Neural progenitor cell (in vitro differentiated cells): ENCODE results near the gene TRPC4AP. TPM values are rescaled to one million over a fixed set of nuclear protein-coding genes. Genes with fewer than 3 reads are reported as not detected.
A peak's percentile ranks its signal among the peaks of the same experiment; 100 is the strongest.

ENCODE experiments used
- DNase-seq: peaks from one replicate; pipeline ENCODE4 v3.0.0-alpha.2; 2016; ENCODE audit warnings: low spot score
- H2AFZ ChIP-seq: fragments of 200-600 bp; sonication (generic); replicated peaks from 2 replicates; pipeline ENCODE4 v1.6.1; 2016; ENCODE audit warnings: antibody characterized with exemption
- H3F3A ChIP-seq: fragments of 200-600 bp; sonication (generic); 2 replicates; pipeline ENCODE4 v1.6.1; 2016; ENCODE audit warnings: antibody characterized with exemption, low read depth
- H3K27ac ChIP-seq: fragments of 200-600 bp; sonication (generic); 2 replicates; pipeline ENCODE4 v1.5.1; 2016; ENCODE audit warnings: mild to moderate bottlenecking
- H3K27me3 ChIP-seq: fragments of 200-600 bp; sonication (generic); 2 replicates; pipeline ENCODE4 v1.6.1; 2016; ENCODE audit warnings: mild to moderate bottlenecking, moderate library complexity
- H3K36me3 ChIP-seq: fragments of 200-600 bp; sonication (generic); 2 replicates; pipeline ENCODE4 v1.5.1; 2016
- H3K4me1 ChIP-seq: fragments of 200-600 bp; sonication (generic); 2 replicates; pipeline ENCODE4 v1.6.1; 2016; ENCODE audit warnings: mixed run types
- H3K4me2 ChIP-seq: fragments of 200-600 bp; sonication (generic); 2 replicates; pipeline ENCODE4 v1.6.1; 2016
- H3K4me3 ChIP-seq: fragments of 200-600 bp; sonication (generic); 2 replicates; pipeline ENCODE4 v1.5.1; 2016
- H3K79me2 ChIP-seq: fragments of 200-600 bp; sonication (generic); 2 replicates; pipeline ENCODE4 v1.6.1; 2016; ENCODE audit warnings: low read depth
- H3K9ac ChIP-seq: fragments of 200-600 bp; sonication (generic); 2 replicates; pipeline ENCODE4 v1.6.1; 2016
- H3K9me3 ChIP-seq: fragments of 200-600 bp; sonication (generic); 2 replicates; pipeline ENCODE4 v1.5.1; 2016; ENCODE audit warnings: low read depth
- H4K20me1 ChIP-seq: fragments of 200-600 bp; sonication (generic); 2 replicates; pipeline ENCODE4 v1.6.1; 2016; ENCODE audit warnings: low read depth
- H3K27ac Mint-ChIP-seq: 3 replicates; pipeline ENCODE4 v1.8.0; 2021; ENCODE audit warnings: mixed read lengths
- H3K27me3 Mint-ChIP-seq: 2 replicates; pipeline ENCODE4 v1.8.0; 2022; ENCODE audit warnings: low read depth, mild to moderate bottlenecking, inconsistent platforms, moderate library complexity, mixed read lengths; ENCODE audit not compliant: insufficient read depth
- H3K36me3 Mint-ChIP-seq: 3 replicates; pipeline ENCODE4 v1.8.0; 2021; ENCODE audit warnings: mixed read lengths
- H3K4me1 Mint-ChIP-seq: 3 replicates; pipeline ENCODE4 v1.8.0; 2021; ENCODE audit warnings: mixed read lengths
- H3K4me3 Mint-ChIP-seq: 3 replicates; pipeline ENCODE4 v1.8.0; 2021; ENCODE audit warnings: mild to moderate bottlenecking, moderate library complexity, mixed read lengths
- H3K9me3 Mint-ChIP-seq: 3 replicates; pipeline ENCODE4 v1.8.0; 2020; ENCODE audit warnings: mixed read lengths
- CTCF ChIP-seq: fragments of 200-600 bp; sonication (generic); IDR thresholded peaks from 2 replicates; pipeline ENCODE4 v1.5.1; 2017; ENCODE audit warnings: antibody characterized with exemption, mild to moderate bottlenecking
- EZH2 ChIP-seq: fragments of 200-600 bp; sonication (generic); IDR thresholded peaks from 2 replicates; pipeline ENCODE4 v1.6.1; 2017; ENCODE audit warnings: antibody characterized with exemption, mild to moderate bottlenecking, moderate library complexity
- EZH2phosphoT487 ChIP-seq: fragments of 200-600 bp; sonication (generic); IDR thresholded peaks from 2 replicates; pipeline ENCODE4 v1.6.1; 2017; ENCODE audit warnings: antibody characterized with exemption
- total RNA-seq: library from RNA; depleted of rRNA; stranded (reverse); fragments of >200 nt; gene quantifications from 2 replicates; pipeline ENCODE4 v1.2.3, GENCODE V29; 2015; ENCODE audit warnings: low replicate concordance

TRPC4AP gene
- total RNA-seq, 1 donor from 2014 or later, result 73.0 TPM

- no peaks in the 10 kb centered on the region for H3K27me3 ChIP-seq
- Mint-ChIP-seq H3K9me3 (no peaks in the 10 kb centered on the region), H3K27me3 (peaks cover 10% of the 10 kb centered on the region), H3K36me3 (no peaks in the 10 kb centered on the region), H3K4me1 (peaks cover 8% of the 10 kb centered on the region), H3K4me3 (no peak overlapping the region), H3K27ac (no peak overlapping the region)
- H3K27ac ChIP-seq, result no peak overlapping the region
- no peak overlapping the region for H3K4me3 ChIP-seq
- H3K79me2 ChIP-seq, result no peaks in the 10 kb centered on the region
- no peaks in the 10 kb centered on the region for H4K20me1 ChIP-seq
- H2AFZ ChIP-seq, result no peak overlapping the region
- no peak for TF ChIP-seq CTCF
- no peak for TF ChIP-seq EZH2
- TF ChIP-seq EZH2phosphoT487, result no peak
- H3K4me1 ChIP-seq, result peaks cover 8% of the 10 kb centered on the region
- no peaks in the 10 kb centered on the region for H3K9me3 ChIP-seq
- no peak for DNase-seq
- H3K9ac ChIP-seq, result no peak overlapping the region
- H3F3A ChIP-seq, result no peaks in the 10 kb centered on the region
- no peaks in the 10 kb centered on the region for H3K36me3 ChIP-seq
- H3K4me2 ChIP-seq, result no peak overlapping the region
Measured at GRCh38 chr20:34974246-34974645, 118.4 kb downstream of the TRPC4AP start.

GRCh38 chr20:34971561-34972235 lies 120.9 kb downstream of the TRPC4AP start:
- Histone ChIP-seq H3K79me2 (no peaks in the 10 kb centered on the region), H3F3A (no peaks in the 10 kb centered on the region), H3K36me3 (no peaks in the 10 kb centered on the region), H3K9ac (no peak overlapping the region), H3K27ac (no peak overlapping the region), H3K9me3 (no peaks in the 10 kb centered on the region), H2AFZ (no peak overlapping the region), H3K27me3 (no peaks in the 10 kb centered on the region), H4K20me1 (no peaks in the 10 kb centered on the region), H3K4me2 (no peak overlapping the region), H3K4me3 (no peak overlapping the region), H3K4me1 (peaks cover 8% of the 10 kb centered on the region)
- TF ChIP-seq CTCF (no peak), EZH2 (no peak), EZH2phosphoT487 (no peak)
- no peak overlapping the region for H3K27ac Mint-ChIP-seq
- peaks cover 10% of the 10 kb centered on the region for H3K27me3 Mint-ChIP-seq
- peaks cover 8% of the 10 kb centered on the region for H3K4me1 Mint-ChIP-seq
- H3K36me3 Mint-ChIP-seq, result no peaks in the 10 kb centered on the region
- H3K4me3 Mint-ChIP-seq, result no peak overlapping the region
- no peak for DNase-seq
- H3K9me3 Mint-ChIP-seq, result no peaks in the 10 kb centered on the region

- Histone ChIP-seq H3K79me2 (no peaks in the 10 kb centered on the region), H3K9ac (no peak overlapping the region), H4K20me1 (no peaks in the 10 kb centered on the region), H3K9me3 (no peaks in the 10 kb centered on the region), H2AFZ (no peak overlapping the region), H3K36me3 (no peaks in the 10 kb centered on the region), H3K4me2 (no peak overlapping the region), H3K4me3 (no peak overlapping the region), H3K27me3 (no peaks in the 10 kb centered on the region), H3K27ac (no peak overlapping the region), H3F3A (no peaks in the 10 kb centered on the region), H3K4me1 (peaks cover 8% of the 10 kb centered on the region)
- no peak overlapping the region for H3K4me3 Mint-ChIP-seq
- DNase-seq, result no peak
- no peak for TF ChIP-seq EZH2
- TF ChIP-seq EZH2phosphoT487, result no peak
- TF ChIP-seq CTCF, result no peak
- H3K36me3 Mint-ChIP-seq, result no peaks in the 10 kb centered on the region
- no peaks in the 10 kb centered on the region for H3K9me3 Mint-ChIP-seq
- peak overlapping the region; percentile 37 for H3K27ac Mint-ChIP-seq
- peaks cover 7% of the 10 kb centered on the region for H3K27me3 Mint-ChIP-seq
- H3K4me1 Mint-ChIP-seq, result peaks cover 8% of the 10 kb centered on the region
Measured at GRCh38 chr20:34970846-34971560, 121.6 kb downstream of the TRPC4AP start.
